GM21825 (cell line): ENCODE results near the gene CNTN4.
"Not testable (repeated sequence)": the region's sequence is repeated elsewhere in the genome, so short reads cannot be mapped to it uniquely, and the experiment has no call there.

ENCODE experiments used
- ATAC-seq: cut with Tn5 transposase; IDR thresholded peaks from one replicate; pipeline ENCODE4 v1.9.1; 2021; ENCODE audit warnings: mild to moderate bottlenecking, moderate library complexity; ENCODE audit not compliant: unreplicated experiment

The CNTN4 gene

DNA sequence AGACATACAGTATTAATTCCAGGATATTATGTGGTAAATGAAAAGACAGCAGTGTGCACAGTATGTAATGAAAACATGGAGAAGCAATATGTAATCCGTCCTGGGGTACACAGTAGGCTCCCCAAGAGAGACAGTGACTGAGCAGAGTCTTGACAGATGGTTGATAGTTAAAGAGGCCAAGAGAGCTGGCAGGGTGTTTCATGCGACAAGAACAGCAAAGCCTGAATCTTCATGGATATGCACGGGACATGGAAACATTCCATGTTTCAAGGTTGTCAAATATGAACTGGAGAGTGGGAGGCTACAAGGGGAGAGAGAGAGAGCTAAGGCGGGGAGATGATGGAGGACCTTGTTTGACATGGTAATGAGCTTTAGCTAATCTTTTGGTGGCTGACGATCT is 673.1 kb downstream of the CNTN4 start:
- ATAC-seq = no peak

DNA sequence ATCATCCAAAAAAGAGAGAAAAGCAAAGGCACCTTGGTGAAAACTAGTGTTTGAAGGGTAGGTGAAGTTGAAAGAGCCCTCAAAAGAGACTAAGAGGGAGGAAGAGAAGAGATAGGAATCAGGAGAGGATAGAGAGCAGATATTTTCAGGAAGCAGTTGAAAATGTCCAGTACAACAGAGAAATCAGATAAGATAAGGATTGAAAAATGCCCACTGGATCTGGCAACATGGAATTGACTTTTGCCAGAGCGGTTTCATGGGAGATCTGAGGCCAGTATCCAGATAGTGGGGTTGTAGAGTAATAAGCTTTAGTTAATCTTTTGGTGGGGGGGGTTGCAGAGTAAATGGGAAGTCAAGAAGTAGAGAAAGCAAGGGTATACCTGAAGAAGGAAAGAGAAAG is 674.1 kb downstream of the CNTN4 start:
- ATAC-seq = no peak

DNA sequence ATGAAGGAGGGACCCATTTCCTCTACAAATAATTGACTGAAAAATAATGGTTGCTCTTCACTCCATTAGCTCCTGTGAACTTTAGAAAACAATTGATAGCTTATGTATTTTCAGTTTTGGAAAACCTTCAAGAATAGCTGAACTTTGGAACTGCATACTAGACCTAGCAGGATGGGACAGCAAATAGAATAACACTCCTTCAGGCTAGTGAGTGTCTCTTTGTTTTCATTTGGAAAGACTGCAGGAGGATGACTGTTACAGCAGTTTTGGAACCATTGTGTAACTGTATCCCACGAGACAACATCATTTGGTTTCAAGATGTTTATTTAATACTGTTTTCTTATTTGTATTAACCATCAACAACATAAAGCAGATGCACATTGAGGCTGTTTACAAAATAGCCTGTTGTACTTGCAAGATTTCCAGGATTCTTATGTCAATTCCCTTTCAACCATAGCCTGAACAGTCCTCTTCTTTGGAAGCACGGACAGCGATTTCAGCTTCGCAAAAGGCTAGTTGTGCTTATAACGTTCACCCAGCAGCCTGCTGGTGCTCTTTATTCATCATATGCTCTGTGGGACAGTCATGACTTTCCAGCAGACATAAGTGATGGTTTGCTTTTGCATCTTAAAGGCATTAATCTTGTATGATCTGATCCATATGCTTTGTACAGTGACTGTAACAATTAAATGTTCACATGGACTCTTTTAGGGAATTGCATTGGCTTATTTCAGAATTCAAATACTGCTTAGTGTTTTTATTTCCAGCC is 676.0 kb downstream of the CNTN4 start:
- no peak for ATAC-seq

DNA sequence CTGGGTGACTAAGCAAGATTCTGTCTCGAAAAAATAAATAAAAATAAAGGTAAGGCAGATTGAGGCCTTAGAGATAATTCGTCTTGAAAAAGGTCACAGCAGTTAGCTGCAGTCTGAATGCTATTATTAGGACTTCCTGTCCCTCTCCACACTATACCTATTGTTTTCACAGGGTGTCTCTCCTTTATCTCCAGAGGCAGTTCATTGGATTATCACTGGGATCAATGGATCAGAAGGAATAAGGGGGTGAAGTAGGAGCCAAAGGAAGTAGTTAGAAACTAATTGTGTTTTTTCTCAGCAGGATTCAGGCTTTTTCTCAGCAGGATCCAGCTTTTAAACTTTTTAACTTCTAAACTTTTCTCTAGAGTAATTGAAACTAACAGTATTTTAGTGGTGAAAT is 684.6 kb downstream of the CNTN4 start:
- ATAC-seq = no peak

DNA sequence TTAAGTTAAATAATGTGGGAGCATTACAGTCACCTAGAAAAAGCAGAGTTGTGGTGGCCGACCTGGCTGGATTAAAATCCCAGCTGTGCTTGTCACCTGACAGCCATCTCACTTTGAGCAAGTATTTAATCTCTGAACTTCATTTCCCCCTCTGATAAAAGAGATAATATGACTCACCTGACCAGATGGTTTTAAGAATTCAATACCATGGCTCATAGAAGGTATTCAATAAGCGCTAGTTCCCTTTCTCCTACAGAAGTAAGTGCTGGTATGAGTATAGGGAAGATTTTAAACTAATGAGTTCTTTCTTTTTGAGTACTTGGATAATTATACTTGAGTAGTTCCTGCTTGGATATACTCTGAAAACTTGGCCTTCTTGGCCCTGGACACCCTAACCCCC is 686.0 kb downstream of the CNTN4 start:
- no peak for ATAC-seq

DNA sequence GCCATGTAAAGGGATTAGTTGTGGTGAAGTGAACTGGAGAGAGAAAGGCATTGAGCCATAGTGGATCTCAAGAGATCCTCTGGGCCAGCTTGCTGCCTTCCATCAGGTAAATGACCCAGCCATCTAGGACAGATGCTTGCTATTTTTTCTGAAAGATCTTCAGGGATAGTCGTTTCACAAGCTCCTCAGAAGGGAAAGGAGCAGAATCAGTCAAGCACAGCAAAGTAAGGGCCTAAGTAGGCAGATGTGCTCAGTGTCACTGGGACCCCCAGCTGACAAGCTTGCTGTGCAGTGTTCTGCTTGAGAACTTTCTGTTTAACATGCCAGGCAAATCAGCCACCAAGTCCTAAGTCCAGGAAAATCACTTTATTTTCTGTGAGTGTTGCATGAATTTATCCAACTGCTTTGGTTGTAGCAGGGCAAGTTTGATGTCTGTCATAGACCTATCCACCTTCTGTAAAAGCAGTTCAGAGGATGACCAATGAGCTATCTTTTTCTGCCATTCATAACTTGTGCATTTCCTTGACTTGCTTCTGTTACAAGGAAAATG is 691.7 kb downstream of the CNTN4 start:
- no peak for ATAC-seq

DNA sequence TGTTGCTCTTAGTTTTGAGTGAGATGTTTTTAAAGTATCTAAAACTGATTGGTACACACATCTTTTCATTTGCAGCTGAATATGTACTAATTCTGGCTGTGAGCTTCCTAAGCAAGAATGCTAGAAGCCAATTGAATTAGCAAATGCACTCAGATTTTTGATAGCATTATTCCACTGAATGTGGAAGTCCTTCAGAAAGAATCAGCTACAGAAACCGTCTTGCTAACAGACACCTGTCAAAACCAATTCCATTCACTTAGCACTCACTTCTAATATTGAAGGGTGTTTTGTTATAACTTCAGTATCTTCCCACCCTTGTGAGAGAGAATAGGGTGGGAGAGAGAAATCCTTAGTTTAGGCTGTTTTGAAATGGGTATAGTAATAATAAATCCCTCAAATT is 693.8 kb downstream of the CNTN4 start:
- ATAC-seq = no peak

DNA sequence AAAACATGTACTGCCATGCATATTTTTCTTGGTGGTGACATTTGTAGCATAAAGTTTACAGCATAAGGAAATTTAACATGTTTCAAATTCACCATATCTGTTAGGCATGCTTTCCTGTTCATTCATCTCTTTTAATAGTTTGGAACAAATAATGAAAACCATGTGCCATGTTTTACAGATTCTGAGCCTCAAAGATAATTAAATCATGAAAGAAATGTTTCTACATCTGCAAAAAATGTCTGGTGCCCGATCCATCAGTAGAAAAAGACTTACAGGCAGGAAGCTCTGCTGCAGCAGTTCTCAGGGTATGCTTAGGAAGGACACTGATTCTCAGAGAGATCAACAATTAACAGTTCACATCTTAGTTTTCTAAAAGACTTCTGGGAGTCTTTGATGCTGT is 695.3 kb downstream of the CNTN4 start:
- no peak for ATAC-seq

DNA sequence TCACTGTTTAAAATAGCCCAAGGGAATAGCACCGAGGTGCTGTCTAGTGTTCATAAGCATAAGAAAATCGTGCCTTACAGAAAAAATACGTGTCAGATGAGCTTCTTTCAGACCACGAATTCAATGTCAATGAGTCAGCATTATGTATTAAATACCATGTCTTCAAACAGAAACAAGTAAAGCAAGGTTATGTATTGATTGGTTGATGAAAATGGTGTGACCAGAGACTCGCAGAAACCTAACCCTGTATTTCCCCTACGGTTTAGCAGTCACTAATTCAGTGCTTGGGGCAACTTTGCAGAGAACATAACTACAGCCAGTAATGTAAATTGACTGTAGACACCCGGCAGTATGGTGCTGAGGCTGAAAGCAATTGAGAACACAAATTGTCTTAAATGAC is 703.8 kb downstream of the CNTN4 start:
- ATAC-seq = no peak

DNA sequence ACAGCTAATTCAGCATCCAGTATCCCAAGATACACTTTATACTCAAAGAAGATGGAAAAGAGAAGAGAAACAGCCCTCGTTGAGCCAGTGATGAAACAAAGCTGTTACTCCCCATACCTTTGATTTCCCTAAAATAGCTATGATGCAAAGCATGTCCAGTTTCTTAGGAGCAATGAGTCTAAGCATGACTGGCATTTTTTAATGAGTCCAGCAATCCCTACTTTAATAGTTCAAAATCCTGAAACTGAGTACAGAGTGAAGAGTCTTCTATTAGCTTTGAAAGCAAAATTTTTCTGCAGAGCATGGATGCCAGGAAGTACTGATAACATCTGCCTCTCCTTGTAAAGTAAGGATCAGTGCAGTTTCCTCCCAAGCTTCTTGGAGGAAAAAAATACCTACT is 708.8 kb downstream of the CNTN4 start:
- no peak for ATAC-seq

DNA sequence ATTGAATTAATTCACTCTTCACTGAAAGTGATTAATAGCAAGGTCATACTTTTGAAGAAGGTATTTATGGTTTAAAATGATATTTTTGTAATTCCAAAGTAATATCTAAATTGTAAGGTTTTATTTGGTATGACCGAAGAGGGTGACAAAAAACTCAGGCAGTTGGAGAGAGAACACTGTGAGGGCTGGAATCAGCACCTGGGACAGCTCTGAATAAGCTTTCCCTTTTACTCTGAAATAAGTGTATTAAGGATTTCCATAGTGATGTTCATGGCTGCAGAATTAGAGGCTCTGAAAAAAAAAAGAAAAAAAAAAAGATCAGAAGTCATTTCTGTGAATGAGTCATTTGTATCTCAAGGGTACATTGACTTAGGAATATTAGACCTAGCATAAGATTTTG is 712.1 kb downstream of the CNTN4 start:
- no peak for ATAC-seq

DNA sequence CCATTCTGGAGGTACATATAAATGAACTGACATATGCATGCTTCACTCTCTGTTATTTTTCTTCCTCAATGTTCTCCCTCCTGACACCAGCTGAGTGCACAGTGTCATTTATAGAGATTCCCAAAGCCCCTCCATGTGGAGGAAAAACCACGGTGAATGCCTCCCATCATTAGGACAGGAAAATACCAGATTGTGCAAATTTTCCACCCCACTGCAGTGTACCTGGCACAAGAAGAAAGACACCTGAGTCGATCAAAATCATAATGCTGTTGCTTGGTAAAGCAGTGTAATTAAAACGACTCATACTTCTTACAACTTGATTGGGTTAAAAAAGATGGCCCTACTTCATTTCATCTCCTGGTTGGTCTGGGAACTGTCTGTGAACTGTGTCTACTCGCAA is 720.9 kb downstream of the CNTN4 start:
- no peak for ATAC-seq

DNA sequence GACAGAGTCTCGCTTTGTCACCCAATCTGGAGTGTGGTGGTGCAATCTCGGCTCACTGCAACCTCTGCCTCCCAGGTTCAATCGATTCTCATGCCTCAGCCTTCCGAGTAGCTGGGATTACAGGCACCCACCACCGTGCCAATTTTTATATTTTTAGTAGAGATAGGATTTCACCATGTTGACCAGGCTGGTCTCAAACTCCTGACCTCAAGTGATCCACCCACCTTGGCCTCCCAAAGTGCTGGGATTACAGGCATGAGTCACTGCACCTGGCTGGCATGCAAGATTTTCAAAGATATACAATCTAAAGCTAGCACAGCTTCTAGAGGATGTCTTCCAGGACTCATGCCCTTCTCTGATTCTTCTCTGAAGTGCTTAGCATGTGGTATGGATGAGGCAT is 722.3 kb downstream of the CNTN4 start:
- ATAC-seq = not testable (repeated sequence)

DNA sequence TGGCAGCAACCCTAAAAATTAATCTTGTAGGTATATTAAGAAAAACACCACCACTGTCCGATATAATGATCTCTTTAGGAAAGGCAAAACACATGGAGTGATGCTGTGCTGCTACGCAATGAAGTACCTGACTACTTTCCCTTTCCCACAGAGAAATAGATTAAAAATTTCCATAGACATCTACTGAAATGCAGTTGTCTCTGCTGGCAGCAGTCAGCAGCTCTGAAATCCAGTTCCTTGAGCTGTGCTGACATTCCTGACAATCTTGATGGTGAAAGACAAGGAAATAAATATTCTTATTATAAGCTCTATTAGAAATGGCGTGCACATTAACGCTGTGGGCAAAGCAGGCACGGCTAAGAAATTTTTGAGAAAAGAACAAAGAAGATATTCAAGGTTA is 723.9 kb downstream of the CNTN4 start:
- no peak for ATAC-seq

DNA sequence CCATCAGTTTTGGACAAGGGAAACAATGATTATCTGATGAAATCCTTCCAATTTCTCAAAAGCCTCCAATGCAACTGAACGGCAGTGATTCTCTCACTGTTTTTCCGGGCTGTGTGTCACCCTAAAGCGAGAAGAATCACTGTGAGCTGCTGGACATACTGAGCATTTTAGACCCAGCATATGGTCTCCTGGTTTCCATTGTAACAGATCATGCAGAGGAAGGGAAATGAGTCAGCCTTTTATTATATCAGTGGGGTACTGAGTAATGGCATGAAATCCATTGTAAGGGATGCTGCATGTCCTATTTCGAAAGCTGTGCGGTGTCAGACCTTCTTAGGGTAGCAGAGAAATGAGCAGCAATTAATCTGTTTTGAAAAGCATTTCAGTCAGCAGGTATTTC is 724.4 kb downstream of the CNTN4 start:
- ATAC-seq = no peak

DNA sequence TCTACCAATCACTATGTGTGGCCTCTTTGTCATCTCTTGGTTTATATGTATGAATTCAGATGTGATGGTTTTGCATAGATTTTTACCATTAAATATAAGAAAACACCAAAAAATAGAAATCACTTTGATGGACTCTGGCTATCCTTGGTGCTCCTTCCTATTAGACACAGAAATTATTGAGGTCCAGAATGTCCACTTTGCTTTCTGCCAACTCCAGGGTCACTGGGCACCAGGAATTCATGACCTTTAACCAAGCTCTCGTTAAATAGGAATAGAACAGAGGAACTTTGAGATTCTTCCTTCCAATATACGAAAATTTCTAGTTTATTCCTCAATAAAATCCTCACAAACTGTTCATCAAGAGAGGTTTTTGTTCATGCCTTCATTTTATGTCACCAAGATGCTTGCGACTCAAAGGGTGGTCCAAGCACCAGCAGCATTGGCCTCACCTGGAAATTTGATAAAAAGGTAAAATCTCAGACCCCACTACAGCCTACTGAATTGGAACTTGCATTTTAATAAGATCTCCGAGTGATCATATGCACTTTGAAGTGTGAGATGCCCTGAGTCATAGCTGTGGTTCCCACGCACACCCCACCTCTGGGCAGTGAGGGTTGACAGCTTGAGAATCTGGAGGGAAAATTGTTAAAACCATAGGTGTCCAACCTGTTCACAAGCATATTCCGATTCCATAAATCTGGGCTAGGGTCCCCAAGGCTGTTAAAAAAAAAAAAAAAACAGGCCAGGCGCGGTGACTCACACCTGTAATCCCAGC is 725.0 kb downstream of the CNTN4 start:
- no peak for ATAC-seq

DNA sequence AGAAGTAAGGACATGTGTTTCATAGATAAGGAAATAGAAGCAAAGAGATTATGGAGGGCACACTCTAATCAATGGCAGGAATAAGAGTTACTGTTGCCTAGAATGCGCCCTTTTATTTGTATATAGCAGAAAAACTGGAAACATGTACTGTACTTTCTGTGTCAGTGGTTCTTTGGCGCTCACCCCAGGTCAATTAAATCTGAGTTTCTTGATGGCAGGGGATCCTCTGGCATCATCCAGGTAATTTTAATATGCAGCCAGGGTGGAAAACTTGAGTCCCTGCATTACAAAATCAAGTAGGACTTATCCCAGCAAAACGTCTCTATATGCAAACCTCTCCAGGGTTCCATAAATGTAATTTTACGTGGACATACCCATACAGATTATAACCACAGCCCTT is 727.4 kb downstream of the CNTN4 start:
- ATAC-seq = no peak

DNA sequence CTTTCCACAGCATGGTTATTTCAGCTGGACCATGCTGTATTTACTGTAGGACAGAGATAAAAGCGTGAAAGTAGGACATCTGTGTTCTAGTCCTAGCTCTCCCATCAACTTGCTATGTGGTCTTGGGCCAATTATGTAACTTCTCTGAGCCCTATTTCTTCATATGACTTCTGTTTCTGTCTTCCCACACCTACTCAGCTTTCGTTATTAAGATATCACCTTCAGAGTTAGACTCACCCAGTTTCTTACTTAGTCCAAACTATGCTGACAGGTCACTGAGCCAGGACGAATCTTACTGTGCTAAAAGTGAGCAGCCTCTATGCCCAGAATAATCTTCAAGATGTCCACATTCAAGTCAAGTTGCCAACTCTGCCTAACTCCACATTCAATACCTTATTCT is 727.8 kb downstream of the CNTN4 start:
- no peak for ATAC-seq

DNA sequence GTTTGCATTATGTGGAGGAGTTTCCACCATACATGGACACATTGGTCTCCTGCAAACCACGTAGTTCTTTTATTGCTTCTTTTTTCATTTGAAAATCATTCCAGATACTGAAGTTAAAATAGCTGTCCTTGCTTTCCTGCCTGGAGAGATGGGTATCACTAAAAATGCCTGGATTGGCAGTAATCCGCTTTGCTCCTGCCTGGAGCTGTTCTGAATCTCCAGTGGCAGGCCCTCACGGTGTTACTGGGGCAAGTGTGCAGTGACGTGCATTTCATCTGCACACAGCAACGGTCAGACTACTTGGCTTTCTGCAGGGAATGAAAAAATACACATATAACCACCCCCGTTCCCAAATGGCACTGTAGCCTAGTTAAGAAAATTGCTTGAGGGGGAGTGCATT is 738.6 kb downstream of the CNTN4 start:
- ATAC-seq = no peak

DNA sequence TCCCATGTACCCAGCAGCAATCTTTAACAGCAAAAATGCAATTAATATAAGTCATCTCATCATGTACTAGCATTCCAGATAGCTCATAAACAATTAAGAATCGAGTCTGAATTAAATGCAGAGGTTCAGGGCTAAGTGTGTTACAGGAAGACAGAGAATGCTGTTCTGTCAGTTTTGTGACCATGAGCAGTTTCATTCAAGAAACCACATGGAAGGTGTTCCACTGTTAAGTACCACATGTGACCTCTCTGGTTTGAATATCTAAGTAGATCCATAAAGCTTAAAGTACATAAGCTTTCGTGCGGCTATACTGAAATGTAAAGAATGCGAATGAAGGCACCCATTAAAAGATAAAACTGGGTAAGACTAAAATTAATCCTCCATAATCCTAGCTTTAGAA is 739.2 kb downstream of the CNTN4 start:
- ATAC-seq = no peak

DNA sequence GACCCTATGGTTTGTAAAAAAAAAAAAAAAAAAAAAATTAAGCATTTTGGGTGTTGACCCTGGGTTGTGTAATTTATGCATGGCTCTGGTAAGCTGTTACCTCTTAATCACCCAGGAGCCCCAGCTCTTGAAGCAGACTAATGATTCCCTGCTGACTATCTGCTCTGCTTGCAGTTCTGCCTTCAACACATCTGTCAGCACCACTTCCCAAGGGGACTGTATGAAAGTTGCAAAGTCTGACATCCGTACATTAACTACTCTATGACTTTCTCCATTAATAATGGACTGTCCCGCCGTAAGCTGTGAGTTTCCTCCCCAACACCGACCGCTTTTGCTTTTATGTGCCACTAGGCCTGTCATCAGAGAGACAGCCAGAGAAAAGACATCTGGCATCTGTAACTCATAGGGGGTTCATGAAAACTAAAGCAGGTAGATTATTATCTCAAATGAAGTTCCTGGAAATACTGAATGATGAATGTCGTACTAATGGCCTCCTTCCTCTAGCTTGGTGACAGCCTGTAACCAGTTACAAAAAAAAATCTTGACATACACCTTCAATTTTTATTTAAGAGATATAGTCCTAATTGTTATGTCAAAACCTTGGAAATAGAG is 740.0 kb downstream of the CNTN4 start:
- no peak for ATAC-seq

DNA sequence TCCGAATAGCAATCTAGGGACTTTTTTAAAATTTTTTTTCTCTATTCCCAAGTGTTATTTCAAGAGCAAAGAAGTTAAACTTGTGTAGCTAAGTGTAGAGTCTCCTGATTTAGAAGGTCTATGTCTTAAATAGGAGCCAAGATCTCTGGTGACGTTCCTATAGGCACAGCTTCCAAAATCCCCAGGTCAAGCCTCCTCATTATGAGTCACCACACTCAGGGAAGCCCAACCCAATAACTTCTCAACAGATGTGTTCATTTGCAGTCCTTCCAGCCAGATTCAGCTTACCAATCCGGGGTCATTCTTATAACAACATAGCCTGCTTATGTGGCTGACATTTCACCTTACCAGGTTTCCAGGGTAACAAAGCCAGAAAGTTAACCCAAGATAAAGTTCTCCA is 741.2 kb downstream of the CNTN4 start:
- ATAC-seq = no peak
